IPS-20b (cell line): ENCODE data around the gene HSD17B4.
"Not testable (repeated sequence)": the region's sequence is repeated elsewhere in the genome, so short reads cannot be mapped to it uniquely, and the experiment has no call there.

Experiments
- H3K27ac ChIP-seq: one replicate; pipeline ENCODE4 v1.5.1; 2013; ENCODE audit warnings: low read length
- H3K27me3 ChIP-seq: 2 replicates; pipeline ENCODE4 v1.6.1; 2013; ENCODE audit warnings: mild to moderate bottlenecking, low read length, inconsistent platforms; ENCODE audit not compliant: insufficient read depth
- H3K36me3 ChIP-seq: 2 replicates; pipeline ENCODE4 v1.6.1; 2013; ENCODE audit warnings: low read depth, mild to moderate bottlenecking, inconsistent platforms, low read length, moderate library complexity; ENCODE audit not compliant: insufficient read depth
- H3K4me1 ChIP-seq: 2 replicates; pipeline ENCODE4 v1.6.1; 2013; ENCODE audit warnings: mild to moderate bottlenecking, control low read depth, inconsistent platforms, low read length, moderate library complexity; ENCODE audit not compliant: insufficient read depth
- H3K4me3 ChIP-seq: 2 replicates; pipeline ENCODE4 v1.5.1; 2013; ENCODE audit warnings: mild to moderate bottlenecking, low read length, inconsistent platforms
- H3K9ac ChIP-seq: 2 replicates; pipeline ENCODE4 v1.6.1; 2013; ENCODE audit warnings: low read depth, mild to moderate bottlenecking, inconsistent platforms, low read length, moderate library complexity
- H3K9me3 ChIP-seq: 2 replicates; pipeline ENCODE4 v1.6.1; 2013; ENCODE audit warnings: mild to moderate bottlenecking, low read depth, low read length, inconsistent platforms; ENCODE audit not compliant: insufficient read depth

HSD17B4 gene

DNA sequence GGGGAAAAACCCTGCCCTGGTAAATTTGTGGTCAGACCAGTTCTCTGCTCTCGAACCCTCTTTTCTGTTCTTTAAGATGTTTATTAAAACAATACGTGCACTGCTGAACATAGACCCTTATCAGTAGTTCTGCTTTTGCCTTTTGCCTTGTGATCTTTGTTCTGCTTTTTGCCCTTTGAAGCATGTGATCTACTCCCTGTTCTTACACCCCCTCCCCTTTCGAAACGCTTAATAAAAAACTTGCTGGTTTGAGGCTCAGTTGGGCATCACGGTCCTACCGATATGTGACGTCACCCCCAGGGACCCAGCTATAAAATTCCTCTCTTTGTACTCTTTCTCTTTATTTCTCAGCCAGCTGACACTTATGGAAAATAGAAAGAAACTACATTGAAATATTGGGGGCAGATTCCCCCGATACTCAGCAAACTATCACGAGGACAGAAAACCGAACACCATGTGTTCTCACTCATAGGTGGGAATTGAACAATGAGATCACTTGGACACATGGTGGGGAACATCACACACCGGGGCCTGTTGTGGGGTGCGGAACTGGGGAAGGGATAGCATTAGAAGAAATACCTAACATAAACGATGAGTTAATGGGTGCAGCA is 38.1 kb upstream of the HSD17B4 start:
- H3K4me1 ChIP-seq, H3K27ac ChIP-seq, H3K4me3 ChIP-seq, H3K9me3 ChIP-seq, H3K27me3 ChIP-seq, H3K36me3 ChIP-seq, H3K9ac ChIP-seq: not testable (repeated sequence)

DNA sequence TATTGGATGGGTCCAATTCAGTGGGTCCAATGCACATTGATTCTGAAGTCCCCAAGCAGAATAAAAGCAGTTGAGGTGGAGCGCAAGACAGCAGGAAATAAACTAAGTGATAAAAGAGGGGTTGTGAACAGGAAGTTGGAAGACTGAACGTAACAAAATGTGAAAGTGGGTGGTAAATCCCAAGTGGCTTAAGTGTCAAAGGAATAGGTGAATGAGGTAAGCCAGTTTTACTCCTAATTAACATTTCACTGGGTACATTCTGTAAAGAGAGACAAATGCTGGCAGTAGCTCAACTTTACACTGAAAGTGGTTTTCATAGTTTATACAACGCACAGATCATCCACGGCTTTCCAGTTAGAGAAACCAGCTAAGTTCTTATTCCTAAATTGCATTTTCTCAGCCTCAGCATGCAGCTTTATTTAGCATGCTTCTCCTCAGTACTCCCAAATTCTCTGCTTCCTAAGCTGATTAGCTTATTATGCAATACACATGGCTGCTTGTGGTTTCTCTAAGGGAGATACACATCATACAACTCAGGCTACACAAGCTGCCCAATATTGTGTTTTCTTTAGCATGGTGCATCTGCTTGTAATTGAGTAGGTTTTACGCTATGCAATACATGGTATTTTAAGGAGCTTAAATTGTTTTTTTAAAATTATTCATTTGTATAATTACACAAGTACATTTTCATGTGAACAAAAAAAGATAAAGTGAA is 34.2 kb upstream of the HSD17B4 start:
- Histone ChIP-seq H3K4me1 (peaks cover 8% of the 10 kb centered on the region; the same call in 1 of the 2 replicates), H3K36me3 (no peaks in the 10 kb centered on the region), H3K9ac (no peak overlapping the region), H3K9me3 (no peaks in the 10 kb centered on the region), H3K4me3 (no peak overlapping the region), H3K27ac (no peak overlapping the region), H3K27me3 (no peaks in the 10 kb centered on the region)

DNA sequence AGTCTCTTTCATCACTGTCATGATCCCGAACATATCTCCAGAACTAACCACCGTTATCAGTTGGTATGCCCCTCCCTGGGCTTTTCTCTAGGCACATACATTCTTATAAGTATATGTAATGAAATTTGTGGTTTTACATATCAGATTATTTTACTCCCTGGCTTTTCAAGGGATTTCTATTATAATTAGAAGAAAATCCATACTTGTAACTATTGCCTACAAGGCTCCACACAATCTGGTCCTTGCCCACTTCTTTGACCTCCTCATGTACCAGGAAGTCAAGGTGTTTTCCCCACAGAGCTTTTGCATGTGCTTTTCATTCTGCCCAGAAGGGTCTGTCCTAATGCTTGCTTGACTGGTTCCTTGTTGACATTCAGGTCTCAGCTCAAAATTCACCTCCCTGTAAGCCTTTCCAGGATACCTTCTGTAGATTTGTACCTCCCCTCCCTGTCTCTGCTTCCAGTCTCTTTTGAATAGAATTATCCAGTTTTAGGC is 33.6 kb upstream of the HSD17B4 start:
- no peaks in the 10 kb centered on the region for H3K9me3 ChIP-seq
- no peaks in the 10 kb centered on the region for H3K27me3 ChIP-seq
- peaks cover 8% of the 10 kb centered on the region; the same call in 1 of the 2 replicates for H3K4me1 ChIP-seq
- H3K27ac ChIP-seq = no peak overlapping the region
- H3K4me3 ChIP-seq = no peak overlapping the region
- no peaks in the 10 kb centered on the region for H3K36me3 ChIP-seq
- no peak overlapping the region for H3K9ac ChIP-seq

DNA sequence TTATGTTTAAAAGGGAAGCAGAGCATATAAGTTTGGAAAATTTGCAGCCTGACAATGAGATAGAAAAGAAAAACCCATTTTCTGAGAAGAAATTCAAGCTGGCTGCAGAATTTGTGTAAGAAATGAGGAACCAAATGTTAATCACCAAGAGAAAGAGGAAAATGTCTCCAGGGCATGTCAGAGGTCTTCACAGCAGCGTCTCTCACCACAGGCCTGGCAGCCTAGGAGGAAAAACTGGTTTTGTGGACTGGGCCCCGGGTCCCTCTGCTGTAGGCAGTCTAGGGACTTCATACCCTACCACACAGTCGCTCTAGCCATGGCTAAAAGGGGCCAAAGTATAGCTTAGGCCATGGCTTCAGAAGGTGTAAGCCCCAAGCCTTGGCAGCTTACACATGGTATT is 32.1 kb upstream of the HSD17B4 start:
- H3K27me3 ChIP-seq = no peaks in the 10 kb centered on the region
- no peaks in the 10 kb centered on the region for H3K9me3 ChIP-seq
- no peak overlapping the region for H3K4me3 ChIP-seq
- H3K4me1 ChIP-seq = peaks cover 8% of the 10 kb centered on the region; the same call in 1 of the 2 replicates
- H3K27ac ChIP-seq = no peak overlapping the region
- no peaks in the 10 kb centered on the region for H3K36me3 ChIP-seq
- no peak overlapping the region for H3K9ac ChIP-seq

DNA sequence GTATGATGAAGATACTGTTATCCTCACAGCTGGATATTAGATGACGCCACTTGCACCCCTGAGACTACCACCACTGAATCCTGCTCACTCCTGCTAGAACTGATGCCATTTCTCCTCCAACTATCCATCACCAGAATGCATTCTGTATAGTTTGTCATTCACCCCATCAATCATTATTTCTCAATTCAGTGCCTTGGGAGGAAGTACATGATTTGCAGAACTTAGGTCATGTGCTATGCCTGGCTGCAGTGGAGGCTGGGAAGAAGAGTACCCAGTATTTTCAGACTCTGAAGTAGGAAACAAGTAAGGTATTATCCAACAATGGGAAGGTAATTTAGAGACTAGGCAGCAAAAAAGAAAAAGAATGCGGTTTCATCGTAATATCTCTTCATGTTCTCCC is 26.2 kb upstream of the HSD17B4 start:
- H3K4me1 ChIP-seq = no peaks in the 10 kb centered on the region
- H3K27ac ChIP-seq = no peak overlapping the region
- no peaks in the 10 kb centered on the region for H3K36me3 ChIP-seq
- H3K27me3 ChIP-seq = no peaks in the 10 kb centered on the region
- H3K9me3 ChIP-seq = no peaks in the 10 kb centered on the region
- no peak overlapping the region for H3K9ac ChIP-seq
- no peak overlapping the region for H3K4me3 ChIP-seq

DNA sequence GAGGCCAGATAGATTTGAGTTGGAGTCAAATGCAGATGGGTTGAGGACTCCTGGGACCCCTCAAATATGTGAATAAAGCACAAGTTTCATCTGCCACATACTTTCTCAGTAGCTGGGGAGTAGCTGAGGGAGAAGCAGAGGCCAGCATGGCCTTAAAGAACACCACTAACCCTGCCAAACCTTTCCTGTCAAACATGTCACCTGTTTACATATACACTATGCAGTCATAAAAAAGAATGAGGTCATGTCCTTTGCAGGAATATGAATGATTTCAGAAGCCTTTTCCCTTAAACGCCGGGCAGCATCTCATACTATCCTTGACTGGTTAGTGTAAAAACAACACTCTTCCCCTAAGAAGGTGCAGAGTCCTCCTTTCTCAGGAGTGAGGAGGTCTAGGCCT is 25.2 kb upstream of the HSD17B4 start:
- Histone ChIP-seq H3K9ac (no peak overlapping the region), H3K27me3 (no peaks in the 10 kb centered on the region), H3K27ac (no peak overlapping the region), H3K9me3 (no peaks in the 10 kb centered on the region), H3K36me3 (no peaks in the 10 kb centered on the region), H3K4me1 (no peaks in the 10 kb centered on the region), H3K4me3 (no peak overlapping the region)

DNA sequence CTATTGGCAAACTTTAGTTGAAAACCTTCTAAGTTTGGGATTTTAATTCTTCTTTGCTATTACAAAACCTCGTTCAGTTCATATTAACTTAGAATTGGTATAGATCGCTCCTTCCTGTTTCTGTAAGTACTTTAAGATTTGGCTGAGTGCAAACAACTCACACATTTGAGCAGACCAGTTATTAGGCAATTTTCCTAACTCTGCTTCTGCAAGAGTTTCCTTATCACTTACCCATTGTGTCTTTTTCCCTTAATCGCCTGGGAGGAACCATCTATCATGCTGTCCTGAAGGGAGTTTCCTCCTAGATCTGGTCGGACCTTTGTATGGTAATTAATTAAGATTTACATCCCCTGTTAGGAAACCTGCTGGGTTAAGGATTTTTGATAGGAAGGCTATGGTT is 24.7 kb upstream of the HSD17B4 start:
- H3K4me3 ChIP-seq, H3K9ac ChIP-seq, H3K27me3 ChIP-seq: not testable (repeated sequence)

DNA sequence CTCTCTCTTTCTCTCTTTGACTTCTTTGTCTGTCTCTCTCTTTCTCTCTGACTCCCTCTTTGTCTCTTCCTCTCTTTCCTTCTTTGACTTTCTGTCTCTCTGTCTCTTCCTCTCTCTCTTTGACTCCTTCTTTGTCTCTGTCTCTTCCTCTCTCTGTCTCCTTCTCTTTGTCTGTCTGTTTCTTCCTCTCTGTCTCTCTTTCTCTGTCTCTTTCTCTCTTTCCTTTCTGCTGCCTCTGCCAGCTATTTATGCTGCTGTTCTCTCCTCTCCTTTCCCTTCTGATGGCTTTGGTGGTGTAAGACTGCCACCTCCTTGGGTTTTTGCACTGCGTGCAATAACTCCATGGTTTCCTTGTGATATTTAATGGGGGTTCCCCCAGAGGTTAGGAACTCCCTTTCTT is 24.1 kb upstream of the HSD17B4 start:
- not testable (repeated sequence) for H3K36me3 ChIP-seq, H3K27ac ChIP-seq, H3K4me3 ChIP-seq, H3K9me3 ChIP-seq, H3K9ac ChIP-seq, H3K4me1 ChIP-seq, H3K27me3 ChIP-seq

More for the DNA sequence above, 24.7 kb upstream of the HSD17B4 start:
- H3K27ac ChIP-seq, H3K36me3 ChIP-seq, H3K9me3 ChIP-seq, H3K4me1 ChIP-seq: not testable (repeated sequence)

DNA sequence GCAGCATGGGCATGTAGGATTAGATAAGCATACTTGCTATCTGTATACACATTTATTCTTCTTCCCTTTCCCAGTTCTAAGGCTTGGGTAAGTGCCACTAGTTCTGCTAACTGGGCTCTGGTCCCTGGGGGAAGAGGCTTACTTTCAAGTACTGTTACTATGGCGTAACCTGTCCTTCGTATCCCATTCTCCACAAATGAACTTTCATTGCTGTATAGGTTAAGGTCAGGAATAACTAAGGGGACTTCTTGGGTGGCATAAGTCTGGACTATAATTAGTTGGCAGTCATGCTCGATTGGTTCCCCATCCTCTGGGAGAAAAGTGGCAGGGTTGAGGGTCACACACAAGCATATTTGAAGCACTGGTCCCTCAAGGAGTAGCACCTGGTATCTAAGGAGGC is 23.7 kb upstream of the HSD17B4 start:
- H3K36me3 ChIP-seq, H3K27me3 ChIP-seq, H3K4me1 ChIP-seq, H3K9ac ChIP-seq, H3K4me3 ChIP-seq, H3K9me3 ChIP-seq, H3K27ac ChIP-seq: not testable (repeated sequence)

DNA sequence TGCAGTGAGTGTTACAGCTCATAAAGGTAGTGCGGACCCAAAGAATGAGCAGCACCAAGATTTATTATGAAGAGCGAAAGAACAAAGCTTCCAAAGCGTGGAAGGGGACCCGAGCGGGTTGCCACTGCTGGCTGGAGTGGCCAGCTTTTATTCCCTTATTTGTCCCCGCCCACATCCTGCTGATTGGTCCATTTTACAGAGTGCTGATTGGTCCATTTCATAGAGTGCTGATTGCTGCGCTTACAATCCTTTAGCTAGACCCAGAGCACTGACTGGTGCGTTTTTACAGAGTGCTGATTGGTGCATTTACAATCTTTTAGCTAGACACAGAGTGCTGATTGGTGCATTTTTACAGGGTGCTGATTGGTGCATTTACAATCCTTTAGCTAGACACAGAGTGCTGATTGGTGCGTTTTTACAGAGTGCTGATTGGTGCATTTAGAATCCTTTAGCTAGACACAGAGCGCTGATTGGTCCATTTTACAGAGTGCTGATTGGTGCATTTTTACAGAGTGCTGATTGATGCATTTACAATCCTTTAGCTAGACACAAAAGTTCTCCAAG is 19.5 kb upstream of the HSD17B4 start:
- H3K27me3 ChIP-seq, H3K4me1 ChIP-seq, H3K9ac ChIP-seq, H3K27ac ChIP-seq, H3K4me3 ChIP-seq, H3K36me3 ChIP-seq: not testable (repeated sequence)
- H3K9me3 ChIP-seq = peaks cover 10% of the 10 kb centered on the region

DNA sequence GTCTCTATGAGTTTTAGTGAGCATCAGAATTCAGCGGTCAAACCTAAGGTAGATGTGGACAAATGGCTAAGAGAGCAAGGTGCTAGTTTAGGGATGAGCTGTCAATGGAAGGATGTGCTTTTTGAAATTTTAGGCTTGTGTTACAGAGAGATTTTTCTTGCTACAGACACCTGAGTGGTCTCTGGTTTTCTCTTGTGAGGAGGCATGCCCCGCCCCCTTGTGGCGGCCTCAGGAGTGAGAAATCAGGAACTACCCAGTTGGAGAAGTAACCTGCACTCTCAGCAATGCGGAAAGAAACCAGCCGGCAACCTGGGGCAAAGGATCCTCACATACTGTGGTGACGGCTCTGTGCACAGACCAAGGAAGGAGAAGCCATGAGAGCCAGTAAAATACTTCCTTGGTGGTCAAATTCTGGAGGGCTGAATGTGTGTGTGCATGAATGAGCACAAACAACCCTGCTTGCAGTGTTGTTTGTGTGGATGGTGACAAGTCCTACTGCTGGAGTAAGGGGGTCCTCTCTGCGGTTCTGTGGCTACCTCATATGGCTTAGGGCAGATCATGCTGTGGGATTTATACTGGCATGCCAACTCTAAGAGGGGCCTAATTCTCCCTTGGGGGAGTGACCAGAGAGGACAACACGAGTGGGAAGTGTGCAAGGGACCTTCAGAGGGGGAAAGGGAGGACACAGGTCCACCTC is 16.7 kb upstream of the HSD17B4 start:
- no peaks in the 10 kb centered on the region for H3K27me3 ChIP-seq
- no peak overlapping the region for H3K9ac ChIP-seq
- peaks cover 10% of the 10 kb centered on the region for H3K9me3 ChIP-seq
- H3K27ac ChIP-seq = no peak overlapping the region
- H3K36me3 ChIP-seq = no peaks in the 10 kb centered on the region
- H3K4me1 ChIP-seq = no peaks in the 10 kb centered on the region
- H3K4me3 ChIP-seq = no peak overlapping the region
